GM18519 (cell line): ENCODE data around the gene ATXN10.

Experiments used
- ATAC-seq: cut with Tn5 transposase; IDR thresholded peaks from one replicate; pipeline ENCODE4 v1.9.1; 2021; ENCODE audit warnings: mild to moderate bottlenecking, moderate library complexity; ENCODE audit not compliant: unreplicated experiment, low FRiP score

ATXN10 gene

GRCh38 chr22:45884201-45885062 is 212.8 kb downstream of the ATXN10 start:
- ATAC-seq: no peak

DNA sequence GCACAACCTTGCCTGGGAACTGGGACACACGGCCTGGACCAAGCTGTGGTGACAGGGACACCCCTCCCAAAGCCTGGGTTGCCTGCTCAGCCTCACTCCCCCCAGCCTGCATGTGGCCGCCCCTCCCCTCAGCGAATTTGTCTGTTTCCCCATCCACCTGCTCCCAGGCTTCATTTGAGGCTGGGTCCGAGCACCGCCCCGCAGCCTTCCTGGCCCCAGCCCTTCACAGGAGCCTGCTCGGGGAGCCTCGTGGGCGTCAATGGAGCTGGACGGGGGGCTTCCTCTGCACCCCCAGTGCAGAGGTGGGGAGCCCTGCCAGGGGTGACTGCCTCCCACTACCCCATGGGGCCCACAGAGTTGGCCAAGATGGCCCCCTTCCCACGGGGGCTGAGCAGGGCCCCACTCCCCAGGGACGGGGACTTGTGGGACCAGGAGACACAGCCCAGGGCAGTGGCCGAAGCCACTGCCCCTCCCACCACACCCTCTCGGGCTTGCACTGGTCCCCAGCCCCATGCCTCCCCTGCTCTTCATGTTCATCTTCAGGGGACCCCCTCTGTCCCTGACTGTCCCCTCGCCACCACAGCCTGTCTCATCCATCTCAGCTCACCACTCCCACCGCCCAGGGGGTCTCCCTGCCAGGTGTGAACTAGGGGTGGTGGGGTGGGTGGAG is 213.7 kb downstream of the ATXN10 start:
- ATAC-seq: no peak

DNA sequence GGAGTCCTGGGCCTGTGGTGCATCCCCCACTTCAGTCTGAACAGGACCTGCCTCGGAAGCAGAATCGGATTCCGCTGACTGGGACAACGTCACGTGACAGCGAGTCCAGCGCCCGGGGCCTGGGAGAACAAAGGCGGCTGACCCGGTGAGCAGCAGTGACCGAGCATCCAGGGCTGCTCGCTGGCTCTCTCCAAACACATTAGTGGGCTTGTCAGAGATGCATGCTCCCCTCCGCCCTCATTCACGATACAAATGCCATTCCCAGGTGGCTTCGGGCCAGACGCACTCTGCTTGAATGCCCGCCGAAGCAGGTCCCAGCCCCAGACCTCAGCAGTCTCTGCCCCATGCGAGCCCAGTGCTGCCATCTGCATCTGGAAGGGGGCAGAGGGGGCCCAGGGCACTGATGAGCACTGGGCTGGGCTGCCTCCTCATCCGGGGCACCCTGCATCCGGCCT is 214.3 kb downstream of the ATXN10 start:
- no peak for ATAC-seq

DNA sequence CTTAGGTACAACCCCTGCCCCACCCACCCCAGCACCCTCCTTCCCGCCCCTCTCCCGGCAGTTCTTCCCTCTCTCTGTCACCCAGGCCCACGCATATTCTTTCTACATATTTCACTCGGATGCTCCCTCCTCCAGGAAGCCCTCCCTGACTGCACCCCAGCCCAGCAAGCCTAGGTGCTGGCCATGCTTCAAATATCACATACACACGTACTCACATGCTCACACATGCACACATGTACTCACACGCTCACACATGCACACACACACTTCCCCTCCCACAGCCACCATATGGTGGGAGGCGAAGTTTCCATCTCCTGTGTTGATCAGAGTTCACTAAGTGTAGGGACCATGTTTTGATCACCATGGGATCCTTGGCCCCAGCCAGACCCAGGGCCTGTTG is 214.9 kb downstream of the ATXN10 start:
- no peak for ATAC-seq

DNA sequence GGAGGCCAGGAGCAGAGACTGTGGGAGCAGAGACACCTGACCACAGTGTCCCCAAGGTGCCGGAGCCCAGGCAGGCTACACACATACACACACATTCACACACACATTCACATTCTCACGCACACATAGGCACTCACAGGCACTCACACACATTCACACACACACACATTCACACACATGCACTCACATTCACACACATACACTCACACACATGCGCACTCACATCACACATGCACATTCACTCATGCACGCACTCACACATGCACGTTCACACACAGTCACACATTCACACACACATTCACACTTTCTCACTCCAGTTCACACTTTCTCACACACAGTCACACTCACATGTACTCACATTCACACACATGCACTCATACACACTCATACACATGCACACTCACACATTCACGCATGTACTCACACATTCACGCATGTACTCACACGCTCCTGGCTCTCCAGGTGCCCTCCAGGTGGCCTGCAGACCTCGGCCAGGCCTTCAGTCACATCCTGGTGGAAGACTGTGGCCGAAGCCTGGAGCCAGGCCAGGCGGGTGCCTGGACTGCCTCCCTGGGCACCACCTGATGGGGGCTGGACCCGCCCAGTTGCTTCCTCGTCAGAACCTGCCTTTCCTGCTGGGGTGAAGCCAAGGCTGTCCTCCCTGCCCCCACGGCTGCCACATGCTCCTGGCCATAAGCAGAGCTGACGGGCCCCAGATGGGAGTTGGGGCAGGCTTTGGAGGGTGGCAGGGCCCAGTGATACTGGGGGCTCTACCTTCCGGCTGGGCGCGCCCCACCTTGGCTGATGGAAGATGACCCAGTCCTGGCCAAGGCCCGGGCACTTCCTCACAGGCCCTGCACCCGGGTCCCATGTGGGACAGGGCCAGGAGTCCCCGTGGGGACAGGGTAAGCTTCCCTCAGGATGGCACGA is 215.8 kb downstream of the ATXN10 start:
- ATAC-seq: no peak

DNA sequence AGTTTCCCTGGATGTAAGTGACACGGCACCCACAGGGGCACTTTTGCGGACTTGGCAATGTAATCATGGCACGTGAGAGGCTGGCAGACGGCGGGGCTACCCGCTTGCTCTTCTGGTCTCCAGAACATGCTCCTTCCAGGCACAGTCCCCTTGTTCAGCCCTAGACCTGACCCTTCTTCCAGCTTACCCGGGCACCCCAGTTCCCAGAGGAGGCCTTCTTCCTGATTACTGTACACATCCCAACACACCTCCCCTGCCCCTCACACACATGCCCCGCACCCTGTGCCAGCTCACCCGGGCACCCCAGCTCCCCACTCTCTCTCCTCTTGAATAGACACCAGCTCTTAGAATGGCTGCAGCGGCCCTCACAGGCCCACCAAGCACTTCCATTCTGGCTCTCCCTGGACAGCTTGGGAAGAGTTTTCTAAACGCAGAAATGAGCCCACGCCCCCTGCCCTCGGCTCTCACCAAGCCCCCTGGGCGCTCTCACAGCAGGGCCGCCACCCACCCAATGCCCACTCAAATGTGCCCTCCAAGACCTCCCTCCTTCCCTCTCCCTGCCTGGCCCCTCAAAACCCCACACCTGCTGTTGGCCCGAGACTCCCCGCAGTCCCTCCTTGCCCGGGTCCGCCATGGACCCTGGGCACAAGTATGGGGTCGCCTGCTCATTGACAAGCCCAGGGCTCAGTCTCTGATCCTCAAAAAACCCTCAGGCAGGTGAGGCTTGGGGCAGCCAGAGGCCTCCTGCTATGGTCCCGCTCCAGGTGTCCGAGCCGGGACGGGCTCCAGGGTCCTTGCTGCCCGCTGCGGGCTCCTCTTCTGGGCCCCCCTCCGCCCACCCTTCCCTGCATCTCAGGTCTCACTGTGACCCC is 216.8 kb downstream of the ATXN10 start:
- no peak for ATAC-seq

- no peak for ATAC-seq
These were observed 217.5 kb downstream of the ATXN10 start for GRCh38 chr22:45889093-45889538.

- ATAC-seq: no peak
These were observed 218.1 kb downstream of the ATXN10 start for GRCh38 chr22:45889539-45890350.

DNA sequence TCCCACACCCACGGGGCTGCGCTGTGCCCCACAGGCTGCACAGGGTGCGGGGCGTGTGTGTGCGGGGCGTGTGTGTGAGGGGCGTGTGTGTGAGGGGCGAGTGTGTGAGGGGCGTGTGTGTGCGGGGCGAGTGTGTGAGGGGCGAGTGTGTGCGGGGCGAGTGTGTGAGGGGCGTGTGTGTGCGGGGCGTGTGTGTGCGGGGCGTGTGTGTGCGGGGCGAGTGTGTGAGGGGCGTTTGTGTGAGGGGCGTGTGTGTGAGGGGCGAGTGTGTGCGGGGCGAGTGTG is 218.7 kb downstream of the ATXN10 start:
- ATAC-seq: no peak

DNA sequence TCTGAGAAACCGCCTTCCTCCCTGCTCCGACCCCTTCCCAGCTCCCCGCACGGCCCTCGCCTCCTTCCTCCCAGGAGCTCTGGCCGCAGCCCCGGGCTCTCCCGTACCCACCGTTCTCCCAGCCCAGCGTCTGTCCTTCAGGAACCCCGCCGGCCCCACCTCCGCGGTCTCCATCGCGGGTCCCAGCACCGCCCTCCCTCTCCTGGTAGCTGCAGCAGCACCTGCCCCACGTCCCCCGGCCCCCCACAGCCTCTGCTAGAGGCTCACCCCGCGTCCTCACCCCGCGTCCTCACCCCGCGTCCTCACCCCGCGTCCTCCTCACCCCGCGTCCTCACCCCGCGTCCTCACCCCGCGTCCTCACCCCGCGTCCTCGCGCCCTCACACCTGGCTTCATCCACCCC is 219.4 kb downstream of the ATXN10 start:
- ATAC-seq: no peak

DNA sequence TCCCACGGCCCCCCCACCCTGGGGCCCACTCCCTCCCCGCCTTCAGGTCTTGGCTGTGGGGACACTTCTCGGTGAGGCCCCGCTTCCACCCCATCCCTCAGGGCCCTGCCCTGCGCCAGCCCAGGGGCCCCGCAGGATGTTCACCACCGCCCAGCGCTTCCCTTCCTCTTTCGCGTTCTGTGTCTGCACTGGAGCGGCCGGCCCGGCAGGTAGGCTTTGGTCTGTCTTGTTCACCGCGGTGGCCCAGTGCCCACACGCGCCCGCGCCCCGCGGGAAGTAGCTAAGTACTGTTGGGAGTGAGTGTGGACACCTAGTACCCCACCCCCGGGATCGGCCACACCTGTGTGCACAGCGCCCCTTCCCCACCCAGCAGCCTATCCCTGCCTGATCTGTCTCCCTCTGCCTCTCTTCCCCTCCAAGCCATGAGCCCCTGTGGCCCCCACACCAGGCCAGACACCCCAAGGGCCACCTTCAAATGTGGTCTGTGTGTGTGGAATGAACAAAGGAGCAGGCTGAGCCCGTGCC is 219.9 kb downstream of the ATXN10 start:
- ATAC-seq: no peak

- no peak for ATAC-seq
These were observed 220.5 kb downstream of the ATXN10 start for GRCh38 chr22:45891996-45892621.

DNA sequence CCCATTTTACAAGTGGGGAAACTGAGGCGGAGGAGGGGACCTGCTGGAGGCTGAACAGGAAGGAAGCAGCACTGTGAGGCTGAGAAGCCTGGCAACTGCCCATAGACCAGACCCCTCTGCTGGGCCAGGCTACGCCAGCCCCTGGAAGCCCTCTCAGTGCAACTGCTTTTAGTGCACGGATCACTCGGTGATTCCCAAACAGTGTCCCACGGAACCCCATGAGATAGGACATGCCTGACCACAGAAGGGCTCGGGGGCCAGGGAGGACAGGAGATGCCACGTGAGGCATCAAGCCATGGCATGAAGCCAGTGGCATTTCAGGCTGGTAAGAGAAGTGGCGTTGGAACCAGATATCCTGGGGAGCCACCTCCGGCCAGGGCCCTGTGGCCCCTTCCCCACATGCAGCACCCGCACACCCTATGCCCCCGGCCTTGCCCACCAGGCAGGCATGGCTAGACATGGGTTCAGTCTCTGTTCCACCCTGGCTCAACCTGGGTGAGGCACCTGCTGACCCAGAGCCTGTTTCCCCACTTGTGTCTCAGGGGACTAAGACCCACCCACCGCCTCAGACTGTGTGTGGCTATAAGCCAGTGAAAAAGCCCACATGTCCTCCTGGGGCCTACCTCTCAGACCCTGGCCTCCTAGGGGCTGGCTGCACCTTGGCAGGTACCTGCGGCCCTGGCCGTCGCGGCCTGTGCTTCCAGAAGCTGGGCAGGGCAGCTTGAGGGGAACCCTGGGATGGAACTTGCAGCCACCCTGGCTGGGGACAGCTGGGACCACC is 221.2 kb downstream of the ATXN10 start:
- ATAC-seq: no peak

DNA sequence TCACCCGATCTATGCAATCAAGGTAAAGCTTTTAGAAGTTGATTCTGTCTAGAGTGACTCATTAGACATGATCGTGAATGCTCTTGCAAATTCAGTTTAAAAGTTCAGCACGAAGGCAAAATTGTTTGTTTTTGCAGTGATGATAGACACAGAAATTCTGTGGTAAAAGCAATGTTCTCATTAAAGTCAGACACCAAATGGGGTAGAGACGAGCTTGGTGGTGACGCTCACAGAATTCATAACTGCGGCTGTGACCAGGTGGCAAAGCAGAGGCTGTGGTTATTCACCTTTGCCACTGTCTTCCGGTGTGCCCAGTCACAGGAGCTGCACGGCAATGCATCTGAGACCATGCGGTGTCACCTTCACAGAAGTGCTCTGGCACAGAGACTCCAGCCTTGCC is 221.9 kb downstream of the ATXN10 start:
- ATAC-seq: no peak
